H9 (cell line): ENCODE results near the gene SEZ6. TPM values are rescaled to one million over a fixed set of nuclear protein-coding genes. Genes with fewer than 3 reads are reported as not detected.

Experiments
- DNase-seq: peaks from one replicate; pipeline ENCODE4 v3.0.0-alpha.2; 2017
- H2AFZ ChIP-seq: one replicate; pipeline ENCODE4 v1.6.1; 2013; ENCODE audit warnings: mild to moderate bottlenecking, low read length, control low read depth, moderate library complexity
- H2AK5ac ChIP-seq: 2 replicates; pipeline ENCODE4 v1.6.1; 2013; ENCODE audit warnings: low read length, control low read depth, mixed read lengths; ENCODE audit not compliant: insufficient read length
- H2BK120ac ChIP-seq: one replicate; pipeline ENCODE4 v1.6.1; 2013; ENCODE audit warnings: low read depth, mild to moderate bottlenecking, low read length, control low read depth, inconsistent platforms; ENCODE audit not compliant: poor library complexity, severe bottlenecking
- H2BK12ac ChIP-seq: 2 replicates; pipeline ENCODE4 v1.6.1; 2013; ENCODE audit warnings: low read length, control low read depth, mixed read lengths, low read depth; ENCODE audit not compliant: insufficient read length
- H2BK15ac ChIP-seq: 2 replicates; pipeline ENCODE4 v1.6.1; 2013; ENCODE audit warnings: low read depth, low read length, control low read depth
- H2BK20ac ChIP-seq: one replicate; pipeline ENCODE4 v1.6.1; 2013; ENCODE audit warnings: low read depth, mild to moderate bottlenecking, low read length, control low read depth, inconsistent platforms; ENCODE audit not compliant: poor library complexity, severe bottlenecking
- H2BK5ac ChIP-seq: 2 replicates; pipeline ENCODE4 v1.6.1; 2013; ENCODE audit warnings: low read length, control low read depth, mixed read lengths; ENCODE audit not compliant: insufficient read length
- H3K14ac ChIP-seq: 2 replicates; pipeline ENCODE4 v1.6.1; 2013; ENCODE audit warnings: low read length, control low read depth; ENCODE audit not compliant: insufficient read depth
- H3K18ac ChIP-seq: 2 replicates; pipeline ENCODE4 v1.6.1; 2013; ENCODE audit warnings: low read depth, mild to moderate bottlenecking, mixed read lengths, low read length, control low read depth; ENCODE audit not compliant: insufficient read length
- H3K23ac ChIP-seq: 2 replicates; pipeline ENCODE4 v1.6.1; 2013; ENCODE audit warnings: low read length, control low read depth, mixed read lengths, low read depth; ENCODE audit not compliant: insufficient read length
- H3K23me2 ChIP-seq: 2 replicates; pipeline ENCODE4 v1.6.1; 2013; ENCODE audit warnings: low read depth, mild to moderate bottlenecking, mixed read lengths, low read length, control low read depth; ENCODE audit not compliant: insufficient read length, poor library complexity, severe bottlenecking
- H3K27ac ChIP-seq: 2 replicates; pipeline ENCODE4 v1.5.1; 2013; ENCODE audit warnings: low read length, control low read depth, mixed read lengths, low read depth; ENCODE audit not compliant: insufficient read length
- H3K27me3 ChIP-seq: 2 replicates; pipeline ENCODE4 v1.6.1; 2013; ENCODE audit warnings: low read length, control low read depth, inconsistent platforms; ENCODE audit not compliant: insufficient read depth
- H3K4ac ChIP-seq: 2 replicates; pipeline ENCODE4 v1.6.1; 2013; ENCODE audit warnings: low read depth, mild to moderate bottlenecking, control low read depth, inconsistent platforms, low read length, moderate library complexity
- H3K4me1 ChIP-seq: 2 replicates; pipeline ENCODE4 v1.6.1; 2013; ENCODE audit warnings: low read length, control low read depth, inconsistent platforms; ENCODE audit not compliant: insufficient read depth
- H3K4me2 ChIP-seq: 2 replicates; pipeline ENCODE4 v1.6.1; 2013; ENCODE audit warnings: low read length, control low read depth, mixed read lengths; ENCODE audit not compliant: insufficient read length, insufficient read depth
- H3K56ac ChIP-seq: 2 replicates; pipeline ENCODE4 v1.6.1; 2013; ENCODE audit warnings: low read depth, mild to moderate bottlenecking, mixed read lengths, low read length, control low read depth; ENCODE audit not compliant: insufficient read length
- H3K79me1 ChIP-seq: 2 replicates; pipeline ENCODE4 v1.6.1; 2013; ENCODE audit warnings: low read depth, mild to moderate bottlenecking, moderate library complexity, low read length, control low read depth, inconsistent platforms; ENCODE audit not compliant: insufficient read depth, poor library complexity, severe bottlenecking
- H3K79me2 ChIP-seq: 2 replicates; pipeline ENCODE4 v1.6.1; 2013; ENCODE audit warnings: low read length, control low read depth, inconsistent platforms; ENCODE audit not compliant: insufficient read depth
- H3K9ac ChIP-seq: 2 replicates; pipeline ENCODE4 v1.6.1; 2013; ENCODE audit warnings: low read length, control low read depth, mixed read lengths; ENCODE audit not compliant: insufficient read length; ENCODE audit errors: extremely low read depth
- H3K9me3 ChIP-seq: one replicate; pipeline ENCODE4 v1.6.1; 2013; ENCODE audit warnings: low read depth, low read length, inconsistent platforms; ENCODE audit not compliant: control insufficient read depth
- H3T11ph ChIP-seq: one replicate; pipeline ENCODE4 v1.6.1; 2013; ENCODE audit warnings: mild to moderate bottlenecking, low read length, control low read depth, inconsistent platforms
- H4K20me1 ChIP-seq: one replicate; pipeline ENCODE4 v1.6.1; 2013; ENCODE audit not compliant: control insufficient read depth, insufficient read length, insufficient read depth
- H4K5ac ChIP-seq: 2 replicates; pipeline ENCODE4 v1.6.1; 2013; ENCODE audit warnings: low read depth, mild to moderate bottlenecking, mixed read lengths, low read length, control low read depth; ENCODE audit not compliant: insufficient read length
- H4K8ac ChIP-seq: replicated peaks from 2 replicates; pipeline ENCODE4 v1.6.1; 2013; ENCODE audit warnings: low read length, control low read depth, mixed read lengths, low read depth; ENCODE audit not compliant: insufficient read length
- H4K91ac ChIP-seq: 2 replicates; pipeline ENCODE4 v1.6.1; 2013; ENCODE audit warnings: low read depth, mild to moderate bottlenecking, moderate library complexity, mixed read lengths, low read length, control low read depth; ENCODE audit not compliant: insufficient read length
- H3K27ac Mint-ChIP-seq, 3 experiments: 2 replicates in 2 of 3; 3 replicates in 1 of 3; pipeline ENCODE4 v1.8.0; 2020 to 2021; ENCODE audit warnings: mixed read lengths in 3 of 3, mild to moderate bottlenecking in 1 of 3, moderate library complexity in 1 of 3
- H3K27me3 Mint-ChIP-seq: 2 replicates; pipeline ENCODE4 v1.8.0; 2021; ENCODE audit warnings: low read depth, mild to moderate bottlenecking, moderate library complexity, mixed read lengths
- H3K36me3 Mint-ChIP-seq, 3 experiments: 2 replicates in 2 of 3; 3 replicates in 1 of 3; pipeline ENCODE4 v1.8.0; 2020 to 2021; ENCODE audit warnings: low read depth in 3 of 3, mixed read lengths in 3 of 3; ENCODE audit not compliant: insufficient read depth in 1 of 3
- H3K4me1 Mint-ChIP-seq, 2 experiments: 2 replicates each; pipeline ENCODE4 v1.8.0; 2020; ENCODE audit warnings: mixed read lengths in 2 of 2
- H3K4me3 Mint-ChIP-seq, 2 experiments: 2 replicates in 1 of 2; 3 replicates in 1 of 2; pipeline ENCODE4 v1.8.0; 2020 to 2021; ENCODE audit warnings: mild to moderate bottlenecking in 2 of 2, mixed read lengths in 2 of 2, moderate library complexity in 1 of 2
- H3K9me3 Mint-ChIP-seq, 2 experiments: 2 replicates in 1 of 2; 3 replicates in 1 of 2; pipeline ENCODE4 v1.8.0; 2020; ENCODE audit warnings: mild to moderate bottlenecking in 2 of 2, mixed read lengths in 2 of 2, moderate library complexity in 1 of 2
- CTCF ChIP-seq: fragments of 200-600 bp; sonication (generic); conservative IDR thresholded peaks from 3 replicates; pipeline ENCODE4 v1.8.0; 2021; ENCODE audit warnings: antibody characterized with exemption, mild to moderate bottlenecking
- WGBS: extraction: QIAGEN DNeasy Blood & Tissue Kit; methylation state at CpG from one replicate; pipeline ENCODE4 v1.1.7; 2013; ENCODE audit warnings: missing lambda C conversion rate, low lambda C conversion rate, mixed read lengths; ENCODE audit not compliant: insufficient read length; ENCODE audit errors: extremely low coverage; 5-methylcytosine and 5-hydroxymethylcytosine counted together
- total RNA-seq: library from RNA; stranded (reverse); gene quantifications from 2 replicates; pipeline ENCODE4 v1.2.1, GENCODE V29; 2021

SEZ6 gene
- total RNA-seq, 1 experiment from 2014 or later: 1.8 TPM

GRCh38 chr17:28982131-28982793, 23.6 kb downstream of the SEZ6 start:
- H3K79me2 ChIP-seq: no peaks in the 10 kb centered on the region
- Mint-ChIP-seq H3K36me3 (no peaks in the 10 kb centered on the region; a peak in 1 of 7 replicates), H3K4me3 (no peak overlapping the region), H3K9me3 (no peaks in the 10 kb centered on the region), H3K4me1 (peaks cover 42 to 46% of the 10 kb centered on the region in 2 experiments), H3K27me3 (peaks cover 15% of the 10 kb centered on the region), H3K27ac (peak overlapping the region in 2 of 3 experiments; percentile 23 to 37; a peak in 3 of 7 replicates)
- no peaks in the 10 kb centered on the region for H3K79me1 ChIP-seq
- H3K9ac ChIP-seq: no peak overlapping the region
- H2BK12ac ChIP-seq: no peak overlapping the region
- no CpG with 5 or more reads among the region's 11 CpGs for WGBS
- no peaks in the 10 kb centered on the region for H3K23me2 ChIP-seq
- no peak overlapping the region for H4K8ac ChIP-seq
- no peak overlapping the region for H4K5ac ChIP-seq
- no peak overlapping the region for H3K18ac ChIP-seq
- no peak overlapping the region for H3K14ac ChIP-seq
- H2BK5ac ChIP-seq: no peak overlapping the region
- no peak overlapping the region for H3K23ac ChIP-seq
- H3T11ph ChIP-seq: no peak overlapping the region
- peaks cover 4% of the 10 kb centered on the region; the same call in 1 of the 2 replicates for H3K4me1 ChIP-seq
- no peak for DNase-seq
- no peak overlapping the region for H2AFZ ChIP-seq
- H3K4me2 ChIP-seq: no peak overlapping the region
- H2BK20ac ChIP-seq: no peak overlapping the region
- H2BK15ac ChIP-seq: no peak overlapping the region
- H4K91ac ChIP-seq: no peak overlapping the region
- H3K9me3 ChIP-seq: no peaks in the 10 kb centered on the region
- no peak overlapping the region for H2AK5ac ChIP-seq
- H3K27me3 ChIP-seq: no peaks in the 10 kb centered on the region
- no peak for TF ChIP-seq CTCF
- H3K27ac ChIP-seq: no peak overlapping the region
- H3K56ac ChIP-seq: no peak overlapping the region
- H3K4ac ChIP-seq: no peak overlapping the region
- H4K20me1 ChIP-seq: no peaks in the 10 kb centered on the region
- H2BK120ac ChIP-seq: no peak overlapping the region
